Measurements from ENCODE around the gene BCAS1.
"Not testable (repeated sequence)": the region's sequence is repeated elsewhere in the genome, so short reads cannot be mapped to it uniquely, and the experiment has no call there.

DNA sequence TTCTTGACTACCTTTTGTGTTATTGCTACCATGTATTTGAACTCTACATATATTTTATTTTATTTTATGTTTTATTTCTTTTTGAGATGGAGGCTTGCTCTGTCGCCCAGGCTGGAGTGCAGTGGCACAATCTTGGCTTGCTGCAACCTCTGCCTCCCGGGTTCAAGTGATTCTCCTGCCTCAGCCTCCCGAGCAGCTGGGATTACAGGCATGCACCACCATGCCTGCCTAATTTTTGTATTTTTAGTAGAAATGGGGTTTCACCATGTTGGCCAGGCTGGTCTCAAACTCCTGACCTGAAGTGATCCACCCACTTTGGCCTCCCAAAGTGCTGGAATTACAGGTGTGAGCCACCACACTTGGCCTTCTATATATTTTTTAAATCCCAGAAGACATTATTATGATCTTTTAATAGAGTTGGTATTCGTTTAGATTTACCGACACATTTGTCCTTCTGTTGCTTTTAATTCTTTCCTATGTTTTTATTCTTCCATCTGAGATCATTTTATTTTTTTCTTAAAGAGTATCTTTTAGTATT, 137.7 kb downstream of the BCAS1 start:
- TF ChIP-seq POLR2A (IDR thresholded peaks at IDR 0.05; ENCODE audit: borderline replicate concordance, extremely low read depth, insufficient read depth, insufficient read length); JUND (IDR thresholded peaks at IDR 0.05); RAD21 (IDR thresholded peaks at IDR 0.05; ENCODE audit: low read depth); EZH2 (IDR thresholded peaks at IDR 0.05); SP1 (IDR thresholded peaks at IDR 0.05; ENCODE audit: low read depth); EZH2phosphoT487 (IDR thresholded peaks at IDR 0.05; ENCODE audit: borderline replicate concordance); ZNF274 (IDR thresholded peaks at IDR 0.05; ENCODE audit: low read depth, low read length); YY1 (IDR thresholded peaks at IDR 0.05; ENCODE audit: extremely low read depth, insufficient replicate concordance, low read depth, low read length); SRF (IDR thresholded peaks at IDR 0.05; ENCODE audit: low read depth): not testable (repeated sequence)
- TF ChIP-seq, protein P1, sequence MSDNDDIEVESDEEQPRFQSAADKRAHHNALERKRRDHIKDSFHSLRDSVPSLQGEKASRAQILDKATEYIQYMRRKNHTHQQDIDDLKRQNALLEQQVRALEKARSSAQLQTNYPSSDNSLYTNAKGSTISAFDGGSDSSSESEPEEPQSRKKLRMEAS (IDR thresholded peaks at IDR 0.05): not testable (repeated sequence)
- TF ChIP-seq, protein P2, sequence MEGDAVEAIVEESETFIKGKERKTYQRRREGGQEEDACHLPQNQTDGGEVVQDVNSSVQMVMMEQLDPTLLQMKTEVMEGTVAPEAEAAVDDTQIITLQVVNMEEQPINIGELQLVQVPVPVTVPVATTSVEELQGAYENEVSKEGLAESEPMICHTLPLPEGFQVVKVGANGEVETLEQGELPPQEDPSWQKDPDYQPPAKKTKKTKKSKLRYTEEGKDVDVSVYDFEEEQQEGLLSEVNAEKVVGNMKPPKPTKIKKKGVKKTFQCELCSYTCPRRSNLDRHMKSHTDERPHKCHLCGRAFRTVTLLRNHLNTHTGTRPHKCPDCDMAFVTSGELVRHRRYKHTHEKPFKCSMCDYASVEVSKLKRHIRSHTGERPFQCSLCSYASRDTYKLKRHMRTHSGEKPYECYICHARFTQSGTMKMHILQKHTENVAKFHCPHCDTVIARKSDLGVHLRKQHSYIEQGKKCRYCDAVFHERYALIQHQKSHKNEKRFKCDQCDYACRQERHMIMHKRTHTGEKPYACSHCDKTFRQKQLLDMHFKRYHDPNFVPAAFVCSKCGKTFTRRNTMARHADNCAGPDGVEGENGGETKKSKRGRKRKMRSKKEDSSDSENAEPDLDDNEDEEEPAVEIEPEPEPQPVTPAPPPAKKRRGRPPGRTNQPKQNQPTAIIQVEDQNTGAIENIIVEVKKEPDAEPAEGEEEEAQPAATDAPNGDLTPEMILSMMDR (IDR thresholded peaks at IDR 0.05 in 2 of 3, conservative IDR thresholded peaks at IDR 0.05 in 1 of 3; ENCODE audit: borderline replicate concordance in 1 of 3, insufficient read depth in 1 of 3, low read depth in 2 of 3, low read length in 2 of 3): not testable (repeated sequence)
- TF ChIP-seq, protein P3, sequence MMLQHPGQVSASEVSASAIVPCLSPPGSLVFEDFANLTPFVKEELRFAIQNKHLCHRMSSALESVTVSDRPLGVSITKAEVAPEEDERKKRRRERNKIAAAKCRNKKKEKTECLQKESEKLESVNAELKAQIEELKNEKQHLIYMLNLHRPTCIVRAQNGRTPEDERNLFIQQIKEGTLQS (IDR thresholded peaks at IDR 0.05): not testable (repeated sequence)
